ENCODE measurements around the gene TRAK2.

DNA sequence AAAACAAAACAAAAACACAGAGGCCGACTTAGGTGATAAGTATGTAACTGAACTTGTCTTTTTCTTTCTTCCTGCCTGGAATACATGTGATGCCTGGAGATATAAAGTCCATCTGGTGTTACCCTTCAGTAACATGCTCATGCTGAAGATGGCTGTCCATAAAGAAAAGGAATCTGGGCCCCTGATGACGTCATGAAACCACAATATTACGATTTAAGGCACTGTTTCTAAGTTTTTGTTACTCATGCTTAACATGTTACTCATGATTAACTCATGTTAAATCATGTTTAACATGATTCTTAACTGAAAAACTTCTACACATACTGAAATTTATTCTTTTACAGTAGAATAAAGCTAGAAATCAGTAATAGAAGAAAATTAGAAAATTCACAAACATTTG lies 49.3 kb upstream of the TRAK2 start:
- TF ChIP-seq POLR2AphosphoS5 (IDR thresholded peaks at IDR 0.05; ENCODE audit: borderline replicate concordance, low read depth, low read length) (no peak), FOXP2 (optimal IDR thresholded peaks at IDR 0.05; ENCODE audit: control extremely low read depth, extremely low read length, insufficient read depth) (no peak)

Data from SK-N-MC (cell line).